PFSK-1 (cell line): ENCODE measurements around the gene RRAGD.

Source experiments
- POLR2AphosphoS5 ChIP-seq: IDR thresholded peaks from 2 replicates; pipeline ENCODE4 v1.6.1; 2012; ENCODE audit warnings: low read depth, mild to moderate bottlenecking, control low read depth, low read length, moderate library complexity
- TAF1 ChIP-seq: IDR thresholded peaks from 2 replicates; pipeline ENCODE4 v1.6.1; 2012; ENCODE audit warnings: low read length, control low read depth, borderline replicate concordance; ENCODE audit not compliant: insufficient read depth

GRCh38 chr6:89364586-89364985 is 47.5 kb downstream of the RRAGD start:
- TF ChIP-seq POLR2AphosphoS5: no peak
- TF ChIP-seq TAF1: no peak
